K562 (cell line): ENCODE results near the gene ITPKA. TPM values are rescaled to one million over a fixed set of nuclear protein-coding genes. Genes with fewer than 3 reads are reported as not detected.
A peak's percentile ranks its signal among the peaks of the same experiment; 100 is the strongest.

Source experiments
- CREB5 ChIP-seq: fragments of 250-450 bp; sonication (Bioruptor Pico); IDR thresholded peaks from 2 replicates; pipeline ENCODE4 v1.5.0; 2020; ENCODE audit warnings: mild to moderate bottlenecking
- GABPB1 ChIP-seq: sonication (generic); formaldehyde crosslinking; IDR thresholded peaks from 2 replicates; pipeline ENCODE4 v1.8.0; 2022; ENCODE audit warnings: mild to moderate bottlenecking, missing genetic modification reagents
- HNRNPLL ChIP-seq: fragments of 200-400 bp; formaldehyde crosslinking; IDR thresholded peaks from 2 replicates; pipeline ENCODE4 v1.6.1; 2017; ENCODE audit warnings: low read length, low read depth, mild to moderate bottlenecking; ENCODE audit not compliant: poor library complexity, severe bottlenecking
- LEF1 ChIP-seq: fragments of 450-650 bp; IDR thresholded peaks from 2 replicates; pipeline ENCODE4 v1.6.1; 2016; ENCODE audit warnings: mild to moderate bottlenecking
- MITF ChIP-seq: IDR thresholded peaks from 2 replicates; pipeline ENCODE4 v1.6.1; 2014; ENCODE audit warnings: antibody characterized with exemption
- NR2C2 ChIP-seq, 2 experiments: fragments of 200-800 bp in 1 of 2; sonication (Bioruptor generic) in 1 of 2; sonication (generic) in 1 of 2; formaldehyde crosslinking in 1 of 2; IDR thresholded peaks; 2 replicates each; pipeline versions ENCODE4 v1.6.1 to v1.8.0; 2016 to 2022; ENCODE audit warnings: mild to moderate bottlenecking in 1 of 2, missing compliant biosample characterization in 1 of 2, missing genetic modification characterization in 1 of 2, missing genetic modification reagents in 1 of 2
- NRF1 ChIP-seq, 2 experiments: fragments of 450-650 bp; IDR thresholded peaks in 1 of 2; conservative IDR thresholded peaks in 1 of 2; 2 replicates each; pipeline ENCODE4 v1.6.1; 2014; ENCODE audit warnings: mild to moderate bottlenecking in 2 of 2
- RBBP5 ChIP-seq: fragments of 200-600 bp; sonication (generic); IDR thresholded peaks from 2 replicates; pipeline ENCODE4 v1.6.1; 2012; ENCODE audit warnings: borderline replicate concordance, mild to moderate bottlenecking, low read length, control low read depth, inconsistent platforms; ENCODE audit not compliant: insufficient read depth, poor library complexity, severe bottlenecking
- RBM14 ChIP-seq: fragments of 200-400 bp; formaldehyde crosslinking; IDR thresholded peaks from 2 replicates; pipeline ENCODE4 v1.6.1; 2018; ENCODE audit warnings: low read depth, mild to moderate bottlenecking, low read length, moderate library complexity, borderline replicate concordance; ENCODE audit not compliant: insufficient read depth
- ZBTB11 ChIP-seq, 3 experiments: fragments of 200-800 bp in 1 of 3; fragments of 250-450 bp in 1 of 3; fragments of 450-650 bp in 1 of 3; sonication (Bioruptor Pico) in 1 of 3; sonication (Bioruptor generic) in 1 of 3; formaldehyde crosslinking in 1 of 3; IDR thresholded peaks; 2 replicates each; pipeline versions ENCODE4 v1.6.1 to v1.8.0; 2016 to 2022; ENCODE audit warnings: mild to moderate bottlenecking in 2 of 3, missing genetic modification characterization in 2 of 3, missing compliant biosample characterization in 1 of 3, moderate library complexity in 1 of 3
- ZNF165 ChIP-seq: fragments of 250-450 bp; sonication (Bioruptor Pico); IDR thresholded peaks from 2 replicates; pipeline ENCODE4 v1.4.0; 2020; ENCODE audit warnings: borderline replicate concordance
- ZNF655 ChIP-seq: fragments of 250-450 bp; sonication (Bioruptor Pico); IDR thresholded peaks from 2 replicates; pipeline ENCODE4 v1.5.0; 2021
- polyA plus RNA-seq, 8 experiments: library from polyadenylated mRNA; depleted of rRNA in 4 of 8; stranded (reverse) in 5 of 8; unstranded in 3 of 8; fragments of >200 nt; fragmentation: Nextera tagmentation in 2 of 8; fragmentation: Illumina TruSeq in 1 of 8; extraction: Ambion mirVana in 2 of 8; extraction: Trizol in 1 of 8; gene quantifications; 2 replicates each; pipeline versions ENCODE4 v1.2.1 to v1.2.3, GENCODE V29; 2011 to 2014; ENCODE audit warnings: inconsistent platforms in 1 of 8, missing spikeins in 1 of 8
- total RNA-seq, 7 experiments: library from RNA; depleted of rRNA in 6 of 7; stranded (reverse); fragments of >200 nt in 6 of 7; fragmentation: Illumina TruSeq in 2 of 7; extraction: Trizol in 2 of 7; gene quantifications; 2 replicates each; pipeline versions ENCODE4 v1.2.1 to v1.2.3, GENCODE V29; 2011 to 2021; ENCODE audit warnings: low replicate concordance in 1 of 7
- TF ChIP-seq, protein P1 (sequence below): sonication (generic); formaldehyde crosslinking; IDR thresholded peaks from 2 replicates; pipeline ENCODE4 v1.8.1; 2023; ENCODE audit warnings: mild to moderate bottlenecking, missing genetic modification reagents

Gene ITPKA
- total and polyA plus RNA-seq, 9 of the 15 experiments (the other 6 are each of a cell fraction or from before 2014, with no cell fraction given), result 0.14 to 68.4 (median 11.5) TPM

DNA sequence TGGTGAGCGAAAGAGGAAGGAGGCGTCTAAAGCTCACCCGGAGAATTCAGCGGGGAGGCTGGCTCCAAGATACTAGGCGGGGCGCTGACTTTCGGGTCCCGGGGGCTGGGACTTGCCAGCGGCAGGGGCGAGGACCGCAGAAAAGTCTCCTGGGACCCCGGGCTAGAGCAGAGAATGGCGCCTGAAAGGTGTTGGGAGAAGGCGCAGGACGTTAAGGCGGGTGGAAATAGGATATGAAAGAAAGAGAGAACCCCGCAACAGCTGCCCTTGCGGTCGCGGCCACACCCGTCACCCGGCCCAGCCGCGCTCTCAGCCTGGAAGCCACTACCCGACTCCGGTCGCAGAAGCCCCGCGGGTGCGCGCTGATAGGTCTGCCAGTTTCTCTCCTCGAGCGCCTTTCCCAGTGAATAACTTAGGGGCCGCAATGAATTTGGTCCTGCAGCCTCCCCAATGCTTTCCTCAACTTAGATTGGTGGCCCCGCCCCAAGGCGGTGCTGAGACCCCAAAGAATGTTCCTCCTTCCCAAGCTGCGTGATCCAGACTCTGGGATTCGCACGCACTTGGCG is 19.3 kb downstream of the ITPKA start (continued):
- 0 out of 6 replicates have a peak, but pooled peaks of 1 of the 3 experiments have one; percentile 2 for TF ChIP-seq ZBTB11 (CRISPR knock-in tag; IDR thresholded peaks at IDR 0.05)
- TF ChIP-seq CREB5 (CRISPR knock-in tag), result no peak
- 0 out of 2 replicates have a peak, but pooled peaks have one; percentile 13 for TF ChIP-seq LEF1
- no peak for TF ChIP-seq MITF
- TF ChIP-seq HNRNPLL, result peak; percentile 62
- TF ChIP-seq NR2C2 (CRISPR knock-in tag; IDR thresholded peaks at IDR 0.05), result no peak
- peak; percentile 1; the same call in 1 of the 2 replicates for TF ChIP-seq NR2C2 (tag; IDR thresholded peaks at IDR 0.05)
- TF ChIP-seq RBM14, result 0 out of 2 replicates have a peak, but pooled peaks have one; percentile 20
- 0 out of 4 replicates have a peak, but pooled peaks of 1 of the 2 experiments have one; percentile 17 for TF ChIP-seq NRF1 (conservative IDR thresholded peaks at IDR 0.05 in 1 of 2, IDR thresholded peaks at IDR 0.05 in 1 of 2)
- TF ChIP-seq, protein P1, sequence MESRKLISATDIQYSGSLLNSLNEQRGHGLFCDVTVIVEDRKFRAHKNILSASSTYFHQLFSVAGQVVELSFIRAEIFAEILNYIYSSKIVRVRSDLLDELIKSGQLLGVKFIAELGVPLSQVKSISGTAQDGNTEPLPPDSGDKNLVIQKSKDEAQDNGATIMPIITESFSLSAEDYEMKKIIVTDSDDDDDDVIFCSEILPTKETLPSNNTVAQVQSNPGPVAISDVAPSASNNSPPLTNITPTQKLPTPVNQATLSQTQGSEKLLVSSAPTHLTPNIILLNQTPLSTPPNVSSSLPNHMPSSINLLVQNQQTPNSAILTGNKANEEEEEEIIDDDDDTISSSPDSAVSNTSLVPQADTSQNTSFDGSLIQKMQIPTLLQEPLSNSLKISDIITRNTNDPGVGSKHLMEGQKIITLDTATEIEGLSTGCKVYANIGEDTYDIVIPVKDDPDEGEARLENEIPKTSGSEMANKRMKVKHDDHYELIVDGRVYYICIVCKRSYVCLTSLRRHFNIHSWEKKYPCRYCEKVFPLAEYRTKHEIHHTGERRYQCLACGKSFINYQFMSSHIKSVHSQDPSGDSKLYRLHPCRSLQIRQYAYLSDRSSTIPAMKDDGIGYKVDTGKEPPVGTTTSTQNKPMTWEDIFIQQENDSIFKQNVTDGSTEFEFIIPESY (CRISPR knock-in tag), result 0 out of 2 replicates have a peak, but pooled peaks have one; percentile 21
- TF ChIP-seq ZNF655 (CRISPR knock-in tag), result no peak
- no peak for TF ChIP-seq ZNF165 (CRISPR knock-in tag)
- TF ChIP-seq RBBP5, result peak; percentile 20
- peak; percentile 14; the same call in 1 of the 2 replicates for TF ChIP-seq GABPB1 (CRISPR knock-in tag)
